GM18858 (cell line): ENCODE results near the gene SCG3.

ENCODE experiments used
- ATAC-seq: cut with Tn5 transposase; IDR thresholded peaks from one replicate; pipeline ENCODE4 v1.9.1; 2021; ENCODE audit not compliant: unreplicated experiment

The SCG3 gene

DNA sequence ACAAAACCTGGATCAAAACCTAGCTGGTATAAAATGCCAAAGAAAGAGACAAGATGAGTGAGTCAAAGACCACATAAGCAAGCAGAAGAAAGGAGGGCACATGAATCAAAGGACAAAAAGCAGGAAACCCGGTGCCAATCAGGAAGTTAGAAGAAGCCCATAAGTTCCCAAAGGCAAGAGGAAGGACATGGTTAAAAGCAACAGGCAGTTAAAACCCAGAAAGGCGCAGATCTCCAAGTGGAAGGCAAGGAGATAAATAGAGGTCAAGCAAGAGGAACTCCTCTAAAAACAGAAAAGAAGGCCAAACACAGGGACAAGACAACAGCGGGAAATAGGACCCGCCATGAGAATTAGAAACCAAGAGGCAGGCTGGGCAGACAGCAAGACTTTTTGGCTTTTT lies 74.5 kb downstream of the SCG3 start:
- ATAC-seq, result no peak

DNA sequence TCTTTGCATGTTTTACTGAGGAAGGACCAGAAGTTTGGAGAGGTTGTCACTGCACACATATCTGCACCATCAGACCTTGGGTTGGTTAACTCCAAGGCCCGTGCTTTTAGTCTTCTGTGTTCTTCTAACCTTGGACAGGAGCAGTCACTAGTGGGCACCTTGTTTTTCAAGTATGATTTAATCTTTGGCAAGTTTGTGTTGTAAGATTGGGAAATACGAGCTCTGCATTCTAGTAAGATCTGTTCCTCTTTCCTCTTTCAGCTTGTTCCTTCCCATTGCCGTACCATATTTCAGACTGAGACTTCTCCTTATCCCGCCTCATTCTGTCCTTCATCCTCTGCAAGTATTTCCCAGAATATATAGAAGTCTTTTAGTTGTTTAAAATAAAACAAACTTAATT lies 75.2 kb downstream of the SCG3 start:
- no peak for ATAC-seq

DNA sequence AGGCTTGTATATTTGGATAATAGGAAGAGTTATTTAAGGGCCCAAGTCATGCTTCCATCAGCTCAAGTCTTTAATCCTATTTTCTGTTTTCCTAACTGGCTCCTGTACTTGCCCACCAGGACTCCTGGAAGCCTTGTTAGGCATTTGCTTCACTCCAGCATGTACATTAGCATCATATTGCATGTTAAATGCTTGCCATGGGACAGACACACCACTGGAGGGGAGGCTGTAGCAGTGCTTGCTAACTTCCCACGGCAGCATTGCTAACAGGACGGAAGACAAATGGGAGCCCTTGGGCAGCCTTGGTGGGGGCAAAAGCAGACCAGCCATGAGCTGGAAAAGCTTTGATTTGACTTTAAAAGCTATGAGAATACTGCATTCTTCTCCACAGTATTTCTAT lies 76.1 kb downstream of the SCG3 start:
- no peak for ATAC-seq

DNA sequence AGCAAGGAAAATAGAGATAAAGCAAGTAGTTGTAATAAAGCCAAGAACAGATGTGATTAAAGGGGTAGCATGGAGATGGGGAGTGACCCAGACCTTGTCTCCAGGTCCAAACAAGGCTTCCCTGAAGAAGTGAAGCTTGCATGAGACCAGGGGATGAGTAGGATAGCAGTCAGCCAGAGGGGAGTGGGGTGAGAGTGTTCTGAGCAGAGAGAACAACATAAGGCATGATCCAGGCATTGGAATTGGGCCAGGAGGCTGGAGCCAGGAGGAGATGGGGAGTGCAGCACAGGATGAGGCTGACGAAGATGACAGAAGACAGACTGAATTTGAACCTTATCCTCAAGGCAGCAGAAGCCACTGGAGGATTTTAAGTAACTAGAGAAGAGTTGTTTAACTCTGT lies 77.3 kb downstream of the SCG3 start:
- ATAC-seq, result no peak

DNA sequence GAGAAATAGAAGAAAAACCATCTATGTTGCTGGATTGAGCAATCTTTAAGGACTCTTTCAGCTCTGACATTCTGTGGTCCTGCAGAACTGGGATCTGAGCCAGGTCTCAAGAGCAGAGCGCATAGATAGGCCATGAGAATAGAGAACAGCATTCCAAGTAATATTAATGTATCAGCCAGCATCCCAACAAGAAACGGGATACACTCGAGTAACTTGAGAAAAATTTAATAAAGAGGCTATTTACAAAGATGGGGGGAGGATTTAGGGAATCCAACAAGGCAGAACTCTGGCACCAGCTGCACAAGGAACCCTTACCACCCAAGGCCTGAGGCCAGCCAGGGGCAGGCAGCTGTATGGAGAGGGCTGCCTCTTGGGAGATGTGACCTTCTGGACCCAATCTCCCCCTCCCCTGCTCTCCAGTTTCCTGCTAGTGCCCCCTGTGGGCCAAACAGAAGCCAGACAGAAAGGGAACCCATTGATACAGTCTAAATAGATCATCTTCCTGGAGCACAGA lies 78.3 kb downstream of the SCG3 start:
- ATAC-seq, result no peak

DNA sequence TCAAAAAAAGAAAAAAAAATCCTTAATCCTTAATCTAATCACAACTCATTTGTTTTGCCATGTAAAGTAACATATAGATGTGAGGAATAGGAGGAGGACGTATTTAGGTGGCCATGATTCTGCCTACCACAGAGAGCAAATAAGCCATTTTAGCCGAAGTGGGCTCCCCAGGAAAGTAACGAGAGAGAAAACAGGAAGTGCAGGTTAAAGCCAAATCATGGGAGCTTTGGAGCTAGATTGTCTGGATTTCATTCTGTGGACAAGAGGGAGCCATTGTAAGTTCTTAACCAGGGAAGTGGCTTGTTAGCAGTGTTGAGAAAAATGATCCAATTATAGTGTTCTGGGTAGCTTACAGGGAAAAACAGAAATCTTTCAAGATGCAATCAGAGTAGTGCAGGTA lies 79.5 kb downstream of the SCG3 start:
- ATAC-seq, result no peak

DNA sequence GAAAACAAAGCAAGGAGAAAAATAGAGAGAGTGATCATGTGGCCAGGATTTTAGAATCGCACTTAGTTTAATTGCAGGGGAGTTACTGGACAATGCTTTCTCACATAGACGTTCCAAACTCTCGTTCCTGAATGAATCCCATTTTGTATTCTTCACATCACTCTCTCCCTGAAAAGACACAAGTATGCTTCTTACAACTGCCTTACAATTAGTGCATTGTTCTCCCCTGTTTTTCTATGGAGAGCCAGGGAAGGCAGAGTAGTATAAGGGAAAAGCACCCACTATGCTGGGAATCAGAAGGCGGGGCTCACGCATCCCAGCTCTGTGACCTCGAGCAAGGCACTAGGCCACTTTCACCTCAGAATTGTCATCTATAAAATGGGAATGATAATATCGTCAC lies 84.4 kb downstream of the SCG3 start:
- no peak for ATAC-seq

DNA sequence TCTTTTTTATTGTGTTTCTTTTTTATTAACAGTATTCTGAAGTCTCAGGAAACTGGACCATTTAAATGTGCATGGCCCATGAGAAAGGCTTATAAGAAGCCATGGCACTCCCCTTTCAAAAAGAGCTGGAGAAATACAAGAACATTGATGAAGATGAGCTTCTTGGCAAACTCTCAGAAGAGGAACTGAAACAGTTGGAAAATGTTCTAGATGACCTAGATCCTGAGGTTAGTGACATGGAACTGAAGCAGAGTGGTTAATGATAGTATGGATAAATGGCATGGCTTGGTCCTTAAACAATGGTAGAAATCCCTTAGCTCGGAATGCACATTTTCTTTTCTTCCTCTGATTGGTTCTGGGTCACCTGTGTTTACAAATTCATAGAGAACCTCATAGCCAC lies 85.0 kb downstream of the SCG3 start:
- ATAC-seq, result no peak

DNA sequence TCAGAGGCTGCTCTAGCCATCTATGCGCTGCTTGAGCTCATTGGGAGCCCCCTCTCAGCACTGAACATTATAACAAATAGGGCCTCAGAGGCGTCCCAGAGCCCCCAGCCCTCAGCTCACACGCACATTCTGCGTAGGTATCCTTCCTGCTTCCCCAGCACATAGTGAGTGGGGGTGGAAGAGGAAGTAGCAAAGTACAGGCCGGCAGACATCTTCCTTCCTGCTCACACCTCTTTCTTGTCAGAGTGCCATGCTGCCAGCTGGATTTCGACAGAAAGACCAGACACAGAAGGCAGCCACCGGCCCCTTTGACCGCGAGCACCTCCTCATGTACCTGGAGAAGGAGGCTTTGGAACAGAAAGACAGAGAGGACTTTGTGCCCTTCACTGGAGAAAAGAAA lies 86.7 kb downstream of the SCG3 start:
- no peak for ATAC-seq
